ENCODE measurements around the gene ABI1. TPM values are rescaled to one million over a fixed set of nuclear protein-coding genes. Genes with fewer than 3 reads are reported as not detected.

ABI1 gene
- total RNA-seq, 1 donor from 2014 or later = 69.2 TPM

DNA sequence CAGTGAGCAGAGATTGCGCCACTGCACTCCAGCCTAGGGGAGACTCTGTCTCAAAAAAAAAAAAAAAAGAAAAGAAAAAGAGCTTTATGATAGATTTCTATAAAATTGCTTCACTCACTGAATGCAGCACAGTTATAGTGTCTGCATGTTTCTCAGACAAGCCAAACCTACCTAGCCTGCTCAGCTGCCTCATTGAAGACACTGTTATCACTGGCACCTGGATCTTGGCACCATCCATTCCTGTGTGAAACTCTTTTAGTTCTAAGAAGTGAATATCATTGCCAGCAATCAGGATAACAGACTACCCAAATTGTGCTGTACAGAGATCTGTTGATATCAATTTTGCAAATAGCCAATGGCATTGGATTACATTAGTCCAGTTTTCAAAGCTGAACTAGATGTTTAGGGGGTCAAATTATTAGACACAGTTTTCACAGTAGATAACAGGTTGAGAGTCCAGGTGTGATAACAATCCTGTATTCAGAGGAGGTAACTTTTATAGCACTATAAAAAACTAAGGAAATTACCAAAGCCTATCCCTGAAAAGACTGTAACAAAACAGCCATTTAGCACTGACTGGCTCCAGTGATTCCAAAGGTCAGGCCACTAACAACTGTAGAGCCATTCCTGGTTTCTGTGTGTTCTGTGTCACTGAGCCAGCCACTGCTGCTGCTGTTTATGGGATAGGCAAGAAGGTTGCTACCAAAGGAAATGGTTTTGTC lies 146.2 kb downstream of the ABI1 start:
- DNase-seq (ENCODE audit: low spot score) = no peak

- no peak for DNase-seq (ENCODE audit: low spot score)
Measured at GRCh38 chr10:26711324-26711723, 149.4 kb downstream of the ABI1 start.

DNA sequence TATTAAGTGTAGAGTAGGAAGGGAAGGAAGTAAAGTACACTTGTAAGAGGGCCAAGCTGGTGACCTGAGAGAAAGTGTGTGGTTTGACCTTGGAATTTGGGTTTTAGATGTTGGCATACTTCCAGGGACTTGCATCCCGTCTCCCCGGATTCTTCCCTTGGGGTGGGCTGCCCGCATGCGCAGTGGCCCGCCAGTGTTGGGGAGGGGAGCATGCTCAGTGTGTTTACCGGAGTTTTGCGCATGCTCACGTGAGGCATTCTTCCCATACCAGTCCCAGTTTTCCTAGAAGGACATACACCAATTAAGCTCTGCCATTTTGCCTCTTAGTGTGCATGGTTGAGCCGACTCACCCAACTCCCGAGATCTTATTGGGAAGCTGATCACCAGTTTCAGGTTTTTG lies 153.8 kb downstream of the ABI1 start:
- no peak for DNase-seq (ENCODE audit: low spot score)

- no peak for DNase-seq (ENCODE audit: low spot score)
Measured at GRCh38 chr10:26706206-26706605, 154.6 kb downstream of the ABI1 start.

DNA sequence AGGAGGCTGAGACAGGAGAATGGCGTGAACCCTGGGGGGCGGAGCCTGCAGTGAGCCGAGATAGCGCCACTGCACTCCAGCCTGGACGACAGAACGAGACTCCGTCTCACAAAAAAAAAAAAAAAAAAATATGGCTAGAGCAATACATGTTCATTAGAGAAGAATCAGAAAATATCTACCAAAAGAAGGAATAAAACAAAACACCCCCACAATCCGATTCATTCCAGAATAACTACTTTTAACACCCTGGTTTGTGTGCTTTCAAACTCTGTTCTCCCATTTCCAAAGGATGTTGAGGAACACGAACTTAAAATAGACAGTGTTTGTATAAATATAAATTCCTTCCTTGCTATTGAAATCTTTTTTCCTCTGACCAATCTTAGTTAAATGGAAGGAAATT lies 156.8 kb downstream of the ABI1 start:
- DNase-seq (ENCODE audit: low spot score) = no peak

DNA sequence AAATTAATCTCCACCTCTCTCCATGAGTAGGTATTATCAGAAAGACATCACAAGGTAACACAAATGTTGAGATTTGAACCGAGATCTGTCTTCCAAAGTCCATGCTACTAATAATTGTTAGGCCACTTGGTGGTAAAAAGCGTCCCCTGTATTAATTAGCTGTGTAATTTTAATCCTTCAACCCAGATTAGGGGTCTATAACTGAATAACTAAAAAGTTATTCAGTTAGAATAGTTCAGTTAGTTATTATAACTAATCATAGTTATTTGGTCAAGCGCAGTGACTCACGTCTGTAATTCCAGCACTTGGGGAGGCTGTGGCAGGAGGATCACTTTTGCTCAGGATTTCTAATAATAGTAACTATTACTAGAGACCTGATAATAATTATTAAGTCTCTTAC lies 157.7 kb downstream of the ABI1 start:
- DNase-seq (ENCODE audit: low spot score) = no peak

GRCh38 chr10:26700884-26701630 lies 159.7 kb downstream of the ABI1 start:
- DNase-seq (ENCODE audit: low spot score) = no peak

- no peak for DNase-seq (ENCODE audit: low spot score)
Measured at GRCh38 chr10:26699631-26700030, 161.1 kb downstream of the ABI1 start.

- no peak for DNase-seq (ENCODE audit: low spot score)
Measured at GRCh38 chr10:26698909-26699308, 161.8 kb downstream of the ABI1 start.

DNA sequence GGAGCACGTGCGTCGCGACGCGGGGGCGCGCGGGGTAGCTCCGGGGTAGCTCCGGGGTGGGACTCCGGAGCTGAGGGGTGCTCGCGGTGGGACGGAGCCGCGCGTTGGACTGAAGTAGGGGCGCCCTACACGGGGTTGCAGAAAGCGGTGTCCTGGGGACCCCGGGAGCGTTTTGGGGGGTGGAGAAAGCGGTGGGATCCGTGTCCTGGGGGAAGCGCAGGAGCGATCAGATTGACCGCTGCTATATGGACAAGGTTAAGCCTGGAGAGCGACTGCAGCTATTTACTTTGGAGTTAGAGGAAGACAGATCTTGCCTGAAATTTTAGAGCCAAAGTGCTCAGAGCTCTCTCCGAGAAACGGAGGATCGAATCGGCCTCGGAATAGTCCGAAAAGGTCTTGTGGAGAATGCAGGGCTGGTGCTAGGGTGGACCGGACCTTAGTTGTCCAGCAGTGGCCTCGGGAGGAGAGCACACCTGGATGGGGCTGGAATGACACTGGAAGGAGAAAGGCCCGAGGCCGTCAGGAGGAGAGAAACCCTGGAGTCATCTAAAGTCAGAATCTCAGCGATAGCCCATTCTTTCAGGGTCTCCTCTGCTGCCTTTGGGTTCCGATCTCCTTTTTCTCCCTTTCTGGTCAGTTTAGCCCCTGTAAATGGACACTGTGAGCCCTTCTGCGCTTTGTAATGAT lies 162.7 kb downstream of the ABI1 start:
- no peak for DNase-seq (ENCODE audit: low spot score)

DNA sequence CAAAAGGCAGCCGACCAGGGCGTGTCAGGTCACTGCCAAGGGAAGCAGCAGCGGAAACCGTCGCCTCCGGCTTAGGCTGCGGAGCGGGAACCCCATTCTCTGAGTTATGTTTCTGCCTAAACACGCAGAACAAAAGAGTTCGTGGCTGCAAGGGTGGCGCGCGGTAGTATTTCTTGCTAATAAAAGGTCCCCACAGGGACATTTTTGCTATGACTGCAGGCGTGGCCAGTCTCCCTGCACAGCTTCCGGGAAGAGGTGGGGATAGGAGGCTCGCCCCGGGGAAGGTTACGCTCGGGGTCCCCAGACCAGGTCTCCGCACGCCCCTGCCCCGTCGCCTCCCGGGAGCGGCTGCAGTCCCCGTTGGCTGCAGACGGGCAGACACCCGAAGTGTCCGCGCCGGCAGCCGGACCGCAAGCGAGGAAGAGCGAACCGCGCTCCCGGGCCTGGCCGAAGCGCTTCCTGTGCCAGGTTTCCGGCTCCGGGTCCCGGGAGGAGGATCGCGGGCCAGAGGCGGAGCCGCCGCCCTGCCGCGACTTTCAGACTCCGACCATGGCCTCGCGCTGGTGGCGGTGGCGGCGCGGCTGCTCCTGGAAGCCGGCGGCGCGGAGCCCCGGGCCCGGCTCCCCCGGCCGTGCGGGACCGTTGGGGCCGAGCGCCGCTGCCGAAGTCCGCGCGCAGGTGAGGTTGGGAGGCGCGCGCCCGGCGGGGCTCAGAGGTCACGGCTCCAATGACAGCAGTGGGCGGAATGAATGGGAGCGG lies 163.4 kb downstream of the ABI1 start, which contains the start of gene PDSS1:
Gene PDSS1 (plus strand): TSS at position 539 of the 759 bp plus-strand sequence. CDS start 11 bp downstream, at position 550.
- DNase-seq (ENCODE audit: low spot score) = peak; percentile 79

- DNase-seq (ENCODE audit: low spot score) = no peak
Measured at GRCh38 chr10:26696786-26697162, 164.0 kb downstream of the ABI1 start.

Other genes starting within 250 kb of the ABI1 start
- gene PDSS1, start 163.3 kb downstream of the ABI1 start, total RNA-seq = 8.8 TPM
- 8.6 TPM for gene ANKRD26, start 239.5 kb upstream of the ABI1 start, total RNA-seq

All from ureter (tissue), 1 donor.